Tibial nerve (tissue), 4 donors: ENCODE measurements around the gene TLR9. TPM values are rescaled to one million over a fixed set of nuclear protein-coding genes. Genes with fewer than 3 reads are reported as not detected.

Experiments
- DNase-seq, 2 donors: peaks; one replicate each; pipeline ENCODE4 v3.0.0-alpha.2; 2019; ENCODE audit warnings: low spot score in 2 of 2
- H3K27ac ChIP-seq, 4 donors: fragments of 200-600 bp; sonication (generic) in 3 of 4; one replicate each; pipeline ENCODE4 v1.5.1; 2017 to 2019; ENCODE audit warnings: mild to moderate bottlenecking in 1 of 4
- H3K27me3 ChIP-seq, 2 donors: fragments of 200-600 bp; sonication (generic) in 1 of 2; one replicate each; pipeline versions ENCODE4 v1.5.1 to v1.6.0; 2017 to 2019
- H3K36me3 ChIP-seq, 3 donors: fragments of 200-600 bp; sonication (generic); one replicate each; pipeline ENCODE4 v1.5.1; 2018 to 2019
- H3K4me1 ChIP-seq, 4 donors: fragments of 200-600 bp; sonication (generic) in 3 of 4; one replicate each; pipeline ENCODE4 v1.5.1; 2017 to 2019
- H3K4me3 ChIP-seq, 4 donors: fragments of 200-600 bp; sonication (generic) in 3 of 4; one replicate each; pipeline ENCODE4 v1.5.1; 2017 to 2019; ENCODE audit warnings: mild to moderate bottlenecking in 1 of 4, moderate library complexity in 1 of 4
- H3K9me3 ChIP-seq, 4 donors: fragments of 200-600 bp; sonication (generic) in 3 of 4; one replicate each; pipeline ENCODE4 v1.5.1; 2017 to 2019
- CTCF ChIP-seq, 5 experiments: fragments of 200-600 bp in 3 of 5; fragments of 450-650 bp in 2 of 5; sonication (generic) in 3 of 5; IDR thresholded peaks; one replicate each; pipeline ENCODE4 v1.5.1; 2016 to 2019; ENCODE audit warnings: antibody characterized with exemption in 5 of 5, mild to moderate bottlenecking in 3 of 5, moderate library complexity in 2 of 5
- EP300 ChIP-seq, 2 donors: sonication (generic); formaldehyde crosslinking; IDR thresholded peaks; one replicate each; pipeline ENCODE4 v1.6.1; 2017; ENCODE audit warnings: antibody characterized with exemption in 2 of 2, mild to moderate bottlenecking in 1 of 2
- POLR2A ChIP-seq, 2 donors: fragments of 450-650 bp; IDR thresholded peaks; one replicate each; pipeline ENCODE4 v1.6.1; 2017; ENCODE audit warnings: antibody characterized with exemption in 2 of 2, mild to moderate bottlenecking in 2 of 2, moderate library complexity in 2 of 2
- WGBS, 2 donors: methylation state at CpG; one replicate each; pipeline ENCODE4 v1.1.5; 2018; 5-methylcytosine and 5-hydroxymethylcytosine counted together
- total RNA-seq, 4 donors: library from RNA; depleted of rRNA; stranded (reverse); fragments of >200 nt; gene quantifications; one replicate each; pipeline ENCODE4 v1.1.0, GENCODE V29; 2016

TLR9 gene
- total RNA-seq, 4 donors from 2014 or later: 0.30 to 0.39 TPM; not detected in 2

- H3K27me3 ChIP-seq: no peaks in the 10 kb centered on the region
- DNase-seq: no peak
- H3K4me1 ChIP-seq: peaks cover 0 to 74% (median 30%) of the 10 kb centered on the region in 4 donors
- peaks cover 0 to 10% (median under 1%) of the 10 kb centered on the region in 3 donors for H3K36me3 ChIP-seq
- H3K9me3 ChIP-seq: no peaks in the 10 kb centered on the region
- no peak for TF ChIP-seq CTCF (IDR thresholded peaks at IDR 0.05)
- no peak for TF ChIP-seq POLR2A (IDR thresholded peaks at IDR 0.05)
- no peak for TF ChIP-seq EP300 (IDR thresholded peaks at IDR 0.05)
- peak overlapping the region; percentile 69 to 96 (median 94) for H3K4me3 ChIP-seq
- peak overlapping the region; percentile 16 to 90 (median 88) for H3K27ac ChIP-seq
- 46 to 49% methylated on average over 10 of the region's 10 CpGs for WGBS, 2 donors
These were observed 28.0 kb downstream of the TLR9 start for GRCh38 chr3:52197499-52197841.

GRCh38 chr3:52196977-52197376, 28.5 kb downstream of the TLR9 start:
- Histone ChIP-seq H3K9me3 (no peaks in the 10 kb centered on the region), H3K27ac (peak overlapping the region; percentile 16 to 90 (median 88)), H3K4me3 (no peak overlapping the region), H3K4me1 (peaks cover 0 to 72% (median 30%) of the 10 kb centered on the region in 4 donors), H3K27me3 (no peaks in the 10 kb centered on the region), H3K36me3 (peaks cover 0 to 5% (median 0%) of the 10 kb centered on the region in 3 donors)
- no peak for DNase-seq
- TF ChIP-seq CTCF (IDR thresholded peaks at IDR 0.05): no peak
- no peak for TF ChIP-seq POLR2A (IDR thresholded peaks at IDR 0.05)
- TF ChIP-seq EP300 (IDR thresholded peaks at IDR 0.05): no peak
- 60 to 62% methylated on average over 3 of the region's 3 CpGs for WGBS, 2 donors

- DNase-seq: peak in 1 of 2 donors; percentile 60
- WGBS, 2 donors: 50 to 56% methylated on average over 10 of the region's 10 CpGs
- Histone ChIP-seq H3K27ac (peak overlapping the region in 3 of 4 donors; percentile 81 to 90 (median 86)), H3K4me3 (no peak overlapping the region), H3K4me1 (peaks cover 0 to 71% (median 34%) of the 10 kb centered on the region in 4 donors), H3K27me3 (no peaks in the 10 kb centered on the region), H3K9me3 (no peaks in the 10 kb centered on the region), H3K36me3 (no peaks in the 10 kb centered on the region)
- no peak for TF ChIP-seq CTCF (IDR thresholded peaks at IDR 0.05)
- no peak for TF ChIP-seq POLR2A (IDR thresholded peaks at IDR 0.05)
- peak in 1 of 2 donors; percentile 62 for TF ChIP-seq EP300 (IDR thresholded peaks at IDR 0.05)
These were observed 29.6 kb downstream of the TLR9 start for GRCh38 chr3:52195823-52196331.

- WGBS, 2 donors: 82 to 93% methylated on average over 3 of the region's 3 CpGs
- Histone ChIP-seq H3K27ac (peak overlapping the region in 3 of 4 donors; percentile 81 to 90 (median 86)), H3K4me3 (no peak overlapping the region), H3K4me1 (peaks cover 0 to 71% (median 39%) of the 10 kb centered on the region in 4 donors), H3K27me3 (no peaks in the 10 kb centered on the region), H3K36me3 (no peaks in the 10 kb centered on the region), H3K9me3 (no peaks in the 10 kb centered on the region)
- no peak for TF ChIP-seq POLR2A (IDR thresholded peaks at IDR 0.05)
- TF ChIP-seq EP300 (IDR thresholded peaks at IDR 0.05): no peak
- DNase-seq: no peak
These were observed 30.2 kb downstream of the TLR9 start for GRCh38 chr3:52195291-52195597.

- Histone ChIP-seq H3K9me3 (no peaks in the 10 kb centered on the region), H3K4me3 (no peak overlapping the region), H3K27ac (no peak overlapping the region), H3K4me1 (peaks cover 0 to 71% (median 44%) of the 10 kb centered on the region in 4 donors), H3K27me3 (no peaks in the 10 kb centered on the region), H3K36me3 (no peaks in the 10 kb centered on the region)
- WGBS, 2 donors: 78 to 83% methylated on average over 14 of the region's 14 CpGs
- no peak for DNase-seq
- TF ChIP-seq POLR2A (IDR thresholded peaks at IDR 0.05): no peak
- TF ChIP-seq EP300 (IDR thresholded peaks at IDR 0.05): no peak
- no peak for TF ChIP-seq CTCF (IDR thresholded peaks at IDR 0.05)
These were observed 30.8 kb downstream of the TLR9 start for GRCh38 chr3:52194485-52195290.
